Esophagus (tissue), 2 donors: ENCODE measurements around the gene SIAE. TPM values are rescaled to one million over a fixed set of nuclear protein-coding genes. Genes with fewer than 3 reads are reported as not detected.
A peak's percentile ranks its signal among the peaks of the same experiment; 100 is the strongest.

Experiments used
- H3K27ac ChIP-seq, 2 donors: one replicate each; pipeline ENCODE4 v1.5.1; 2013; ENCODE audit warnings: low read depth in 2 of 2, mild to moderate bottlenecking in 2 of 2, inconsistent platforms in 1 of 2, low read length in 1 of 2, moderate library complexity in 1 of 2
- H3K27me3 ChIP-seq, 2 donors: one replicate each; pipeline ENCODE4 v1.6.1; 2013; ENCODE audit warnings: low read length in 2 of 2, control low read depth in 1 of 2, mild to moderate bottlenecking in 1 of 2; ENCODE audit not compliant: insufficient read depth in 2 of 2, control insufficient read depth in 1 of 2
- H3K36me3 ChIP-seq, 2 donors: one replicate each; pipeline ENCODE4 v1.6.1; 2013; ENCODE audit warnings: low read length in 1 of 2; ENCODE audit not compliant: control insufficient read depth in 2 of 2, insufficient read depth in 2 of 2
- H3K4me1 ChIP-seq, 2 donors: one replicate each; pipeline ENCODE4 v1.6.1; 2013; ENCODE audit warnings: low read length in 1 of 2; ENCODE audit not compliant: control insufficient read depth in 2 of 2, insufficient read depth in 2 of 2
- H3K4me3 ChIP-seq, 2 donors: one replicate each; pipeline ENCODE4 v1.5.1; 2013; ENCODE audit warnings: low read length in 2 of 2, mild to moderate bottlenecking in 2 of 2, low read depth in 1 of 2, moderate library complexity in 1 of 2
- H3K9me3 ChIP-seq, 2 donors: one replicate each; pipeline ENCODE4 v1.6.1; 2013; ENCODE audit warnings: mild to moderate bottlenecking in 2 of 2, low read depth in 1 of 2, low read length in 1 of 2, moderate library complexity in 1 of 2; ENCODE audit not compliant: control insufficient read depth in 2 of 2, insufficient read depth in 1 of 2
- WGBS, 2 donors: extraction: QIAGEN DNeasy Blood & Tissue Kit; methylation state at CpG; one replicate each; pipeline ENCODE4 v1.1.7; 2013; 5-methylcytosine and 5-hydroxymethylcytosine counted together
- polyA plus RNA-seq, 2 donors: library from polyadenylated mRNA; stranded (reverse); fragments of 200-250 nt; gene quantifications; one replicate each; pipeline ENCODE4 v1.2.3, GENCODE V29; 2013
- donor health status: healthy with polysubstance abuse.
- donor health status: Bipolar disorder and iron deficiency.

SIAE gene
- polyA plus RNA-seq, 2 donors: 9.0 to 11.6 TPM

DNA sequence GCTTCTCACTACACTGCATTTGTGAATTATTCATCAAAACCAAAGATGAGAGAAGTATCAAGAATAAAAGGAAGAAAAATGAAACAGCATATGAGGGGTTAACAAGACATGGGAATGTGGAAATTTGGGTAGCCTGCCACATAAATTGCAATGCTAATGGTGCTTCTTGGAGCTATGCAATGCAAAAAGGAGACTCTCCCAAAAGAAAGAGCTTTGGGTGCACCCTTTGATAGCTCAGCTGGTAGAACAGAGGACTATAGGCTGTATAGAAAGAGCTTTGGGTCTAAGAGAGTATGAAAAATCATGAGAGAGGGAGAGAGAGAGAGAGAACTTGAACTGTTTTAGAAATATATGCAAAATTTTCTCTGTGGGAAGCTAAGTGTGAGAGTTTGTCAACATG, 26.5 kb upstream of the SIAE start:
- H3K9me3 ChIP-seq: no peaks in the 10 kb centered on the region
- no peaks in the 10 kb centered on the region for H3K27me3 ChIP-seq
- H3K36me3 ChIP-seq: no peaks in the 10 kb centered on the region
- no peak overlapping the region for H3K4me3 ChIP-seq
- H3K27ac ChIP-seq: no peak overlapping the region
- no peaks in the 10 kb centered on the region for H3K4me1 ChIP-seq

DNA sequence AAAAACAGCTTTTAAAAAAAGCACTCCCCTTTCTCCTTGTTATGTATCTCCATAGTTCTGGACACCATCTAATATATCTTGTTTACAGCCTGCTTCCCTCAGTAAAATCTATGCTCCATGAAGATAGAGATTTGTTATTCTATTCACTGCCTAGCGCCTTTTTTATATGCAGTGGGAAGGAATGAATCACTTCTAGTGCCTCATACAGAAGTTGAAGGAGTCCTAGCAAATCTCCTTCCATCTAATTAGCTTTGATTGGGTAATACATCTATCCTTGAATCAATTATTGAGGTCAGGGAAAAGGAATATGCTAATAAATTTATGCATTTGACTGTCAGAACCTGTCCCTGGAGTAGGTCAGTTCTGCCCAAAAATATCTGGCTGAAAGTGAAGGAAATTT, 26.0 kb upstream of the SIAE start:
- H3K27me3 ChIP-seq: no peaks in the 10 kb centered on the region
- no peak overlapping the region for H3K4me3 ChIP-seq
- no peak overlapping the region for H3K27ac ChIP-seq
- no peaks in the 10 kb centered on the region for H3K36me3 ChIP-seq
- WGBS, 2 donors: 74 to 85% methylated on average over 1 of the region's 1 CpG
- H3K9me3 ChIP-seq: no peaks in the 10 kb centered on the region
- H3K4me1 ChIP-seq: no peaks in the 10 kb centered on the region

DNA sequence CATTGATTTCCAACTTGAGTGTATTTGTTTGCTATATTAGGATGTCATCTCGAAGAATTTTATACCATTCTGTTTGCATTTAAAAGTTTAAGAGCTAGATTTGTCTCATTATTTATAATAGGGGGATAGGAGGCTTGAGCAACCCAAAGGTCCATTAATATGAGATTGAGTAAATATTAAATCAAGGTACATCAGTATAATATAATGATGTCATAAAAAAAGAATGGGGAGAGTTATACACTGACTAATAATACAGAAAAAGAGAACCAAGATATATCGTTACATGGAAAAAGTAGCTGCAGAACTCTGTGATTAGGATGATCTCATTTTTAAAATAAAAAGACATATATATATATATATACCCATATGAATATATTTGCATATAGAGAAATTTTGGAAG, 19.6 kb upstream of the SIAE start:
- Histone ChIP-seq H3K27me3 (no peaks in the 10 kb centered on the region), H3K4me1 (no peaks in the 10 kb centered on the region), H3K4me3 (no peak overlapping the region), H3K36me3 (no peaks in the 10 kb centered on the region), H3K27ac (no peak overlapping the region), H3K9me3 (no peaks in the 10 kb centered on the region)
- 92 to 96% methylated on average over 2 of the region's 2 CpGs for WGBS, 2 donors

DNA sequence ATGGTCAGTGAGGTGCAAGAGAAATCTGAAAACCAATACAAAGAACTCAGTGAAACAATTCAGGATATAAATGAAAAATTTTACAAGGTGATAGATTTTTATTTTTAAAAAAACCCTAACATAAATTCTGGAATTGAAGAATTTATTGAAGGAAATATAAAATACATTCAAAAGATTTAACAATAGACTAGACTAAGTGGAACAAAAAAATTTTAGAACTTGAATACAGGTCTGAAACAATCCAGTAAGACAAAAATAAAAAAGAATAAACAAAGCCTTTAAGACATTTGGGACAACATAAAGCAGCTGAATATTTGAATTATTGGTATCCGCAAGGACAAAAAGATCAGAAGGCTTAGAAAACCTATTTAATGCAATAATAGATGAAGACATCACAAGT, 8.9 kb upstream of the SIAE start:
- peaks cover 0 to 7% of the 10 kb centered on the region in 2 donors for H3K9me3 ChIP-seq
- H3K27me3 ChIP-seq: peaks cover 0 to 2% of the 10 kb centered on the region in 2 donors
- no peaks in the 10 kb centered on the region for H3K36me3 ChIP-seq
- H3K27ac ChIP-seq: no peak overlapping the region
- H3K4me1 ChIP-seq: no peaks in the 10 kb centered on the region
- H3K4me3 ChIP-seq: no peak overlapping the region
- WGBS, 2 donors: 96 to 100% methylated on average over 1 of the region's 1 CpG

DNA sequence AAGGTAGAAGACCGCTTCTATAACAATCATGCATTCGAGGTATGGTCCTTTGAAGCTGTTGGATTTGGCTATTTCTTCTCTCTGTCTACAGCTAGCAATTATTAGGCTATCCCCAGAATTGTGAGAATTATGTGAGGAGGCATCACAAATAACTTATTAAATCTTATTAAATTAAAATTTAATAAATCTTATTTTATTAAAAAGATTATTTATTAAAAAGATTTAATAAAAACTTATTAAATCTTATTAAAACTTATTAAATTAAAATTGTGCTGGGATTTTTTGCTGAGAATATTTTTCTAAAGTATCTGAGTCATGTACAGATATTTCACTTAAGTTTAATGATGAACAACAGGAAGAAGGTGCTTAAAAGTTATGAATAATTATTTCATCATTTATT, 7.9 kb upstream of the SIAE start:
- 94 to 96% methylated on average over 2 of the region's 2 CpGs for WGBS, 2 donors

DNA sequence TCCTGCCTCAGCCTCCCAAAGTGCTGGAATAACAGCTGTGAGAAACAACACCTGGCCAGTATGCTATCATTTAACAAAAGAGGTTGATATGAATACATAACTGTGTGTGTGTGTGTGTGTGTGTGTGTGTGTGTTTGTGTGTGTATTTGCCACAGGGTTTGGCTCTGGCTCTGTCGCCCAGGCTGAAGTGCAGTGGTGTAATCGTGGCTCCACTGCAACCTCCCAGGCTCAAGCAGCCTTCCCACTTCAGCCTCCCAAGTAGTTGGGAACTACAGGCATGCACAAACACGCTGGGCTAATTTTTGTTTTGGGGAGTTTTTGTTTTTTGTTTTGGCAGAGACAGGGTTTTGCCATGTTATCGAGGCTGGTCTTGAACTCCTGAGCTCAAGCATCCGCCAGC, 4.9 kb upstream of the SIAE start:
- peaks cover 0 to 2% of the 10 kb centered on the region in 2 donors for H3K27me3 ChIP-seq
- no peaks in the 10 kb centered on the region for H3K36me3 ChIP-seq
- H3K4me3 ChIP-seq: no peak overlapping the region
- H3K27ac ChIP-seq: no peak overlapping the region
- no peaks in the 10 kb centered on the region for H3K9me3 ChIP-seq
- WGBS, 2 donors: 69 to 74% methylated on average over 5 of the region's 5 CpGs
- H3K4me1 ChIP-seq: no peaks in the 10 kb centered on the region

More for the DNA sequence above, 7.9 kb upstream of the SIAE start:
- peaks cover 0 to 2% of the 10 kb centered on the region in 2 donors for H3K27me3 ChIP-seq
- peaks cover 0 to 7% of the 10 kb centered on the region in 2 donors for H3K9me3 ChIP-seq
- H3K4me3 ChIP-seq: no peak overlapping the region
- H3K4me1 ChIP-seq: no peaks in the 10 kb centered on the region
- H3K27ac ChIP-seq: no peak overlapping the region
- H3K36me3 ChIP-seq: no peaks in the 10 kb centered on the region

DNA sequence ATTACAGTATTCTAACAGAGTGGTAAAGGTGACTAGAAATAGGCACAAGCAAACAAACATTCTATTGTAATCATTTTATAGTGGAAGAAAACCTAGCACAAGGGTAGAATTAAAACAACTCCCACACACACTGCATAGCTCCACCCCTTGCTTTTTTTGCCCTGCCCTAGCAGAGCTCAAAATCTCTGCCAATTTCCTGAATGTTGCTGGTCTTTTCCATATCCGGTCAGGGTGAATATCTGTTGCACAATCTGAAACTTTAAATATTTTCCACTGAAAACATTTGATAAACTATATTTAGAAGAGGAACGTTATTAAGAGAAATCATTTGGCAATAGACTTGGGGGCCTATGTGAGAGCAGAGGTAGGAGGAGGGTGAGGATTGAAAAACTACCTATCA, 2.8 kb upstream of the SIAE start:
- no peaks in the 10 kb centered on the region for H3K9me3 ChIP-seq
- no peaks in the 10 kb centered on the region for H3K4me1 ChIP-seq
- H3K27ac ChIP-seq: no peak overlapping the region
- 11 to 27% methylated on average over 2 of the region's 2 CpGs for WGBS, 2 donors
- H3K27me3 ChIP-seq: no peaks in the 10 kb centered on the region
- H3K36me3 ChIP-seq: no peaks in the 10 kb centered on the region
- H3K4me3 ChIP-seq: no peak overlapping the region

DNA sequence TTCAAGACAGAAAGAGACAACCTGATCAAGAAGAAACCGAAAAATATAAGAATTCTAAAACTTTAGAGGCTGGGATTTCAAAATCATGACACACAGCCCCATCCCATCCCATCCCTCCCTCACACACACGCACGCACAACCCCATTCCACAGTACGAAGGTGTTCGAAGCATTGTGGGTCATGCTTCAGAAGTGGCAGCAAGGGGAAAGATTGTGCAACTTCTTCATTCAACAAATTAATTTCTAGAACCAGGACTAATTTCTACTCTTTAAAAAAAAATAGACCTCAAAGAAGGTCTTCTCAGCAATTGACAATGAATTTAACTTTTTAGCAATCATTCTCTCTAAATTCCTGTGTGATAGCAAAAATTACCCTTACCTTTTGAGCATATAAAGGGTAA, 1.0 kb upstream of the SIAE start:
- Histone ChIP-seq H3K9me3 (no peaks in the 10 kb centered on the region), H3K36me3 (no peaks in the 10 kb centered on the region), H3K4me3 (peak overlapping the region in 1 of 2 donors; percentile 80), H3K27ac (peak overlapping the region in 1 of 2 donors; percentile 82), H3K4me1 (no peaks in the 10 kb centered on the region), H3K27me3 (no peaks in the 10 kb centered on the region)
- WGBS, 2 donors: 92 to 93% methylated on average over 5 of the region's 5 CpGs

DNA sequence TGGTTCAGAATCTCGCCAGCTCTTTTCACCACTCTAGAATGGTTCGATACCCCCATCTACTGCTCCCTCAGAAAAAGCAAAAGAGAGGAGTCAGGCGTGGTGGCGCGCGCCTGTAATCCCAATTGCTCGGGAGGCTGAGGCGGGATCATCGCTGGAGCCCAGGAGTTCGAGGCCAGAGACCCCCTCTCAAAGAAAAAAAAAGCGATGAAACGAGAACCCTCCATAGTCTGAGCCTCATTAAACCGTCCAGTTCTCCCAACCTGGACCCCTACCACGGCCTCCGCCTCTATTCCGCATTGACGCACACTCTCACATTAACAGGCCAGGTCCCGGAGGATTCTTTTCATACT, 604 bp upstream of the SIAE start:
- no peaks in the 10 kb centered on the region for H3K4me1 ChIP-seq
- WGBS, 2 donors: 33 to 37% methylated on average over 18 of the region's 18 CpGs
- no peaks in the 10 kb centered on the region for H3K9me3 ChIP-seq
- H3K36me3 ChIP-seq: no peaks in the 10 kb centered on the region
- peak overlapping the region; percentile 74 to 82 for H3K27ac ChIP-seq
- peak overlapping the region; percentile 57 to 80 for H3K4me3 ChIP-seq
- no peaks in the 10 kb centered on the region for H3K27me3 ChIP-seq

DNA sequence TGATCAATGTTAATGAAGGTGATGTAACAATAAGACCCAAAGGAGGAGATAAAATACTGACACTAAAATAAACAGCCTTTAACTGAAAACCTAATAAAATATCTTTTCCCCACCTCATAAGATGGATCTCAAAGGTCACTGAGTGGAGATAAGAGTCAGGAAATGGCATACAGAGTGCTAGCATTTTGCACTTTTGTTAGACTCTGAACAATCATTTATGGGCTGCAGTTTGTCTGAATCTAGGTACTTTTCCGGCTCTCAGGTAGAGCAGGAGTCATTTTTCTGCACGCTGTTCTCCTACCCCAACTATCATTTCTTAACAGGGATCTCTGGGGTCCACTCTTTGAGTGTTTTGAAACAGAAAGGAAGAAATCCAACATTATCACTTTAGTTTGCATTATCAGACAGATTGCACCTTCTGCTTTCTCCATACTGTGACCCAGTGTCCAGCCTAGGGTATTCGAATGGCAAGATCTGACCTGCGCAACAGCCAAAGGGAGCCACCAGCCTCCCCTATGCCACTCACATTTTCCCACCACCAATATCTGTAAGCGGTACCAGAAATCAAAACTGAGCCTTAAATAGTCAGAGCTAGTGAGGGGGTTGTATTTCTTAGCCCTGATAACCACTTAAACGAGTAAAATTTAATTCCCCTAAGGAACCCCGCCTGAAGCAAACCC, 863 bp downstream of the SIAE start:
- 53 to 58% methylated on average over 7 of the region's 7 CpGs for WGBS, 2 donors
- Histone ChIP-seq H3K9me3 (no peaks in the 10 kb centered on the region), H3K27ac (peak overlapping the region; percentile 81 to 90), H3K4me1 (no peaks in the 10 kb centered on the region), H3K27me3 (no peaks in the 10 kb centered on the region), H3K36me3 (peaks cover 0 to 1% of the 10 kb centered on the region in 2 donors), H3K4me3 (peak overlapping the region; percentile 80 to 93)
